Adipose tissue (tissue), 3 donors: ENCODE data around the gene HSD17B2. TPM values are rescaled to one million over a fixed set of nuclear protein-coding genes. Genes with fewer than 3 reads are reported as not detected.
A peak's percentile ranks its signal among the peaks of the same experiment; 100 is the strongest.
"Not testable (repeated sequence)": the region's sequence is repeated elsewhere in the genome, so short reads cannot be mapped to it uniquely, and the experiment has no call there.

Experiments
- H3K27ac ChIP-seq: one replicate; pipeline ENCODE4 v1.5.1; 2013; ENCODE audit warnings: low read depth, low read length
- WGBS, 3 donors: extraction: QIAGEN DNeasy Blood & Tissue Kit; methylation state at CpG; one replicate each; pipeline ENCODE4 v1.1.7; 2013; 5-methylcytosine and 5-hydroxymethylcytosine counted together
- polyA plus RNA-seq, 3 donors: library from polyadenylated mRNA; stranded (reverse); fragments of 200-250 nt; gene quantifications; one replicate each; pipeline ENCODE4 v1.2.3, GENCODE V29; 2013
- donor health status: healthy with polysubstance abuse.
- donor health status: Bipolar disorder and iron deficiency.
- donor health status: healthy.

HSD17B2 gene
- 10 to 100 TPM in 1 of 3 donors, 1 to 10 TPM in 1, not detected in 1; 1.2 to 16.8 TPM for polyA plus RNA-seq

DNA sequence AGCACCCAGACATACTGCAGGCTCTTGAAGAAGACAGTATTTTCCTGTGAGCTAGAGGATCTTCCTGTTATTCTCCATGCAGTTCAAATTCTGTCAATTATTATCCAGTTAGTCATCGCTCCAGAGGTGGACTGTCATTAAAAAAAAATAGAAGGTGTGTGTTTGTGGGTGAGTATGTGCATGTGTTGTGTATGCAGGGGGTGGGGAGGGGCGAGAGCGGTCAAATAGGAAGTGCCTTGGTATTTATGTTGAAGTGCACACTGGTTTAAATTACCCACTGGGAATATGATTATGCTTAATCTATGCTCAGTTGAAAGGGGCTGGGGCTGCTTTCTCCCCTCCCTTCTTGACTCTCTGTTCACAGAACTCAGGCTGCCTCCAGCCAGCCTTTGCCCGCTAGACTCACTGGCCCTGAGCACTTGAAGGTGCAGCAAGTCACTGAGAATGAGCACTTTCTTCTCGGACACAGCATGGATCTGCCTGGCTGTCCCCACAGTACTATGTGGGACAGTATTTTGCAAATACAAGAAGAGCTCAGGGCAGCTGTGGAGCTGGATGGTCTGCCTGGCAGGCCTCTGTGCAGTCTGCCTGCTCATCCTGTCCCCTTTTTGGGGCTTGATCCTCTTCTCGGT lies at the start of gene HSD17B2:
Gene HSD17B2, plus strand, starts transcription at position 273 of the 632 bp plus-strand sequence. Its CDS starts 172 bp downstream, at position 445.
- WGBS, 3 donors = 44 to 71% (median 60%) methylated on average over 6 of the region's 6 CpGs
- H3K27ac ChIP-seq = no peak within 1 kb of the TSS

DNA sequence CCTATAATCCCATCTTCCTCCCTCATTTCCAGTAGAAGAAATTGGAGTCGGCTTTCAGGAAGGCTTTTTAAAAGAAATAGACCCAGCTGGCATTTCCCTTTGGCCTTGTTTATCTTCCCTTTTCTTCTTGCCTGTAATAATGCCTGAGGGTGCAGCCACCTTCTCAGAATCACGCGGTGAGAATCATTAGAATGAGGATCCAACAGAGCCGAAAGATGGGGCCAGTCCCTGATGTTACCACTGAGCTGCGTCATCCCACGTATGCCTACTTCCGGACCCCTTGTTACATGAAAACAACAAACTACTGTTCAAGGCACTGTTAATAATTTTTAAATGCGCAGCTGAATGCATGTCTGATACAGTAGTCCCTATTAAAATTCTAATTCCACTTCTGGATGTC lies 47.9 kb upstream of the HSD17B2 start:
- no peak overlapping the region for H3K27ac ChIP-seq
- WGBS, 3 donors = 82 to 92% (median 91%) methylated on average over 8 of the region's 8 CpGs

DNA sequence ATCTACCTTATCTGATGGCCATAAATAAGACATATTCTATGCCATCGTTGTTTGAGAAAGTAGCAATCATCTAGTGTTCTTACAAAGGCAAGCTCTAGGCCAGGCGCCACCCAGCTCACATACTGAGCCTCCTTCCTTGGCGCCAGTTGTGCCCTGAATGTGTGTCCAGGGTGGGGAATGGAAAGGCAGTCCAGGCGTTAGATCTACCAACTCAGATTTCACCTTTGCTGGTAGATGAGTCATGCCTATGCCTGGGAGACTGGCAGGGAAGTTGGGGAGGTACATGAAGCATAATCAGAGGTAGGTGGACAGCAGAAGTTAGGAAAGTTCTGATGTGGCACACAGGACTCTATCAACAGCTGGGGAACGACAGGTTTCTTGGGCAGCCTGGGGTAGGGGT lies 47.3 kb upstream of the HSD17B2 start:
- H3K27ac ChIP-seq = no peak overlapping the region
- 80 to 87% (median 82%) methylated on average over 5 of the region's 5 CpGs for WGBS, 3 donors

DNA sequence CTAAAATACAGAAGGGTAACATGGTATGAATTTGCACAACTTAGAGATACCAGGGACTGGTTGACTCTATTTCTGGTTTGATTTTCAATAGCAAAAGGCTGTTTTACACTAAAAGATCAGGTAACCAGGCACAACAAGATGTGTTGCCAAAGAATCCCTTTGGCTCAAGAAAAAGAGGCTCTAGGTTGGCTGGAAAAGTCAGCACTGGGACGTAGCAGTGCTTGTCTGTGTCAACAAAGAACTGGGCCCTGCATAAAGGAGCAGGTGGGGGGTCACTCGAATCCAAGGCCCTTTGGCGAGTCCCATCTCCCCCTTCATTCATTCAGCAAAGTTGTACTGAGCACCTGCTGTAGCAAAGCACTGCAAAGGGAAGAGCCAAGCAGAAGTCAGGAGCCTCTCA lies 42.2 kb upstream of the HSD17B2 start:
- 75 to 81% (median 79%) methylated on average over 3 of the region's 3 CpGs for WGBS, 3 donors
- no peak overlapping the region for H3K27ac ChIP-seq

- 86 to 92% (median 90%) methylated on average over 5 of the region's 5 CpGs for WGBS, 3 donors
- H3K27ac ChIP-seq = peak overlapping the region; percentile 33
These were observed 40.6 kb upstream of the HSD17B2 start for GRCh38 chr16:81994485-81994884.

DNA sequence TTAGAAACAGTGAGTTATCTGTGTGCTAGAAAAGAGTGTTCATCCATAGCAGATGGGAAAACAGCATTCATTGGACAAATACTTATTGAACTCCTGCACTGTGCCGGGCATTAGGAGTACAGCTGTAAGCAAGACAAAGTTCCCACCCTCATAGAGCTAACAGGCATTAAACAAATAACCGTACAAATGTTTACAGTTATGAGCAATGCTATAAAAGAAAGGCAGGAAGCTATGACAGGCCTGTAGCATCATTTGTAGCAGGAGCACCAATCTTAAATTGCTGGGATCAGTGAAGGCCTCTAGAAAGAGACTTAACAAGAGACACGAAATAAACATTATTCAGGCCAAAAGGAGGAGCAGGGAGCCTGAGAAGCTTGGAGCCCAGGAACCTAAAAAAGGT lies 39.4 kb upstream of the HSD17B2 start:
- WGBS, 3 donors = 61 to 83% (median 77%) methylated on average over 3 of the region's 3 CpGs
- no peak overlapping the region for H3K27ac ChIP-seq

GRCh38 chr16:81996664-81997509 lies 38.2 kb upstream of the HSD17B2 start:
- 59 to 72% (median 64%) methylated on average over 11 of the region's 11 CpGs for WGBS, 3 donors
- H3K27ac ChIP-seq = no peak overlapping the region

- 32 to 61% (median 38%) methylated on average over 2 of the region's 2 CpGs for WGBS, 3 donors
- no peak overlapping the region for H3K27ac ChIP-seq
These were observed 37.3 kb upstream of the HSD17B2 start for GRCh38 chr16:81997738-81998137.

- 83 to 87% (median 85%) methylated on average over 3 of the region's 3 CpGs for WGBS, 3 donors
- H3K27ac ChIP-seq = no peak overlapping the region
These were observed 32.2 kb upstream of the HSD17B2 start for GRCh38 chr16:82002831-82003230.

- H3K27ac ChIP-seq = no peak overlapping the region
- 73 to 75% (median 74%) methylated on average over 5 of the region's 5 CpGs for WGBS, 3 donors
These were observed 30.5 kb upstream of the HSD17B2 start for GRCh38 chr16:82004601-82005000.

GRCh38 chr16:82005027-82005830 lies 29.8 kb upstream of the HSD17B2 start:
- H3K27ac ChIP-seq = no peak overlapping the region
- WGBS, 3 donors = 54 to 65% (median 59%) methylated on average over 6 of the region's 6 CpGs

DNA sequence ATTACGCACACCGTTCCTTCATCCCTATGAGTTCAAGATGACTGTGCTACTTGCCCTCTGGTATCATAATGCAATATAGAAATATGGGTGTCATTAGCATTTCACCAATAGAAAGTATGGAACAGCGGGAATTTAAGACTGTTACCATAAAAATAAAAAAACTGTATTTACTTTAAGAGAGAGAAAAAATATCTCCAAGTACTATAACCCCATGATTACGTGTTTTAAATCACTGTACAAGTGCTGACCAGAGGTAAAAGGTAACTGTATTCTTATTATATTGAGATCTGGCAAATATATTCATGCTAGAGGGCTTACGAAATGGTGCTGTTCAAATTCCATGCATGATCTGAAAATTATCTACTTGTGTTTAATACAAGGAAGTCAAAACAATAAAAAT lies 29.0 kb upstream of the HSD17B2 start:
- 89 to 92% (median 92%) methylated on average over 5 of the region's 5 CpGs for WGBS, 3 donors
- no peak overlapping the region for H3K27ac ChIP-seq

- WGBS, 3 donors = 78 to 86% (median 81%) methylated on average over 2 of the region's 2 CpGs
- no peak overlapping the region for H3K27ac ChIP-seq
These were observed 27.9 kb upstream of the HSD17B2 start for GRCh38 chr16:82007189-82007588.

DNA sequence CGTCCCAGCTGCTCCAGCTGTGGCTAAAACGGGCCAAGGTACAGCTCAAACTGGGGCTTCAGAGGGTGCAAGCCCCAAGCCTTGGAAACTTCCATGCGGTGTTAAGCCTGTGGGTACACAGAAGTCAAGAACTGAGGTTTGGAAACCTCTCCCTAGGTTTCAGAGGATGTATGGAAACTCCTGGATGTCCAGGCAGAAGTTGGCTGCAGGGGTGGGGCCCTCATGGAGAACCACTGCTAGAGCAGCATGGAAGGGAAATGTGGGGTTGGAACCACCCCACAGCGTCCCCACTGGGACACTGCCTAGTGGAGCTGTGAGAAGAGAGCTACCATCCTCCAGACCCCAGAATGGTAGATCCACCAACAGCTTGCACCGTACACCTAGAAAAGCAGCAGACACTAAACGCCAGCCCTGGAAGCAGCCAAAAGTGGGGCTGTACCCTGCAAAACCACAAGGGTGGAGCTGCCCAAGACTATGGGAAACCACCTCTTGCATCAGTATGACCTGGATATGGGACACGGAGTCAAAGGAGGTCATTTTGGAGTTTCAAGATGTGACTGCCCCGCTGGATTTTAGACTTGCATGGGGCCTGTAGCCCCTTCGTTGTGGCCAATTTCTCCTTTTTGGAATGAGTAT lies 26.0 kb upstream of the HSD17B2 start:
- no peak overlapping the region for H3K27ac ChIP-seq
- 90 to 94% (median 93%) methylated on average over 9 of the region's 9 CpGs for WGBS, 3 donors

DNA sequence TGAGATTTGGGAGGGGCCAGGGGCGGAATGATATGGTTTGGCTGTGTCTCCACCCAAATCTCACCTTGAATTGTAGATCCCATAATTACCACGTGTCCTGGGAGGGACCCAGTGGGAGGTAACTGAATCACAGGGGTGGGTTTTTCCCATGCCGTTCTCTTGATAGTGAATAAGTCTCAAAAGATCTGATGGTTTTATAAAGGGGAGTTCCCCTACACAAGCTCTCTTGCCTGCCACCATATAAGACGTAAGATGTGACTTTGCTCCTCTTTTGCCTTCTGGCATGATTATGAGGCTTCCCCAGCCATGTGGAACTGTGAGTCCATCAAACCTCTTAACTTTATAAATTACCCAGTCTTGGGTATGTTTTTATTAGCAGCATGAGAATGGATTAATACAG lies 25.3 kb upstream of the HSD17B2 start:
- not testable (repeated sequence) for H3K27ac ChIP-seq
- WGBS, 3 donors = 91 to 94% (median 93%) methylated on average over 4 of the region's 4 CpGs

GRCh38 chr16:82010649-82011048 lies 24.4 kb upstream of the HSD17B2 start:
- no peak overlapping the region for H3K27ac ChIP-seq
- 74 to 86% (median 81%) methylated on average over 8 of the region's 8 CpGs for WGBS, 3 donors

- 3 to 15% (median 8%) methylated on average over 32 of the region's 32 CpGs for WGBS, 3 donors
- no peak within 1 kb of the TSS for H3K27ac ChIP-seq
These were observed 23.8 kb upstream of the HSD17B2 start, which contains the start of gene SDR42E1 for GRCh38 chr16:82011199-82011641. TSS of gene SDR42E1 (minus strand) at chr16:82011470. CDS start at chr16:82000858, 10,612 bp downstream.

DNA sequence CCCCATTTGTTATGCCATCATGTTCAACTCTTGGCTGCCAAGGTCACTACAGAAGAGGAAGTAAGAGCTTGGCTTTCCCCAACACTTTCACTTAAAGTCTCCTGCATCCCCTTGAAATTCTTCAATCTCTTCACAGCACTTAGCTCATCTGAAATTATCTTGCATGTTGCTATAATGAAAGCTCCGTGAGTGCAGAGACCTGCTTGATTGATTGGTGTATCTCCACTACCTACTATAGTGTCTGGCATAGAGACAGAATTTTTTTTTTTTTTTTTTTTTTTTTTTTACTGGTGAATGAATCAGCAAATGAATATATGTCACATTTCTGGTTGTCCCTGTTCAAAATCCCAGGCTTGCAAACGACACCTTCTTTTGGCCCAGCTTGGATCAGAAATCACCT lies 21.9 kb upstream of the HSD17B2 start:
- no peak overlapping the region for H3K27ac ChIP-seq
- WGBS, 3 donors = 60 to 84% (median 74%) methylated on average over 2 of the region's 2 CpGs
